ENCODE data around the gene SMR3A. TPM values are rescaled to one million over a fixed set of nuclear protein-coding genes. Genes with fewer than 3 reads are reported as not detected.

Gene SMR3A
- total RNA-seq (not detected in 2 replicates), polyA plus RNA-seq (not detected in 2 replicates)

- Histone ChIP-seq H3K4me2 (no peak within 1 kb of the TSS), H3K4me3 (no peak within 1 kb of the TSS), H3K27ac (no peak within 1 kb of the TSS), H3K79me2 (no peaks in the 10 kb centered on the region), H3K9me3 (ENCODE audit: low read depth) (no peaks in the 10 kb centered on the region), H4K20me1 (ENCODE audit: insufficient read depth, poor library complexity, severe bottlenecking) (no peaks in the 10 kb centered on the region), H3K36me3 (replicated peaks; ENCODE audit: insufficient read depth, low read depth) (no peaks in the 10 kb centered on the region), H3K27me3 (no peaks in the 10 kb centered on the region), H2AFZ (no peak within 1 kb of the TSS), H3K9me2 (replicated peaks; ENCODE audit: insufficient read depth) (no peaks in the 10 kb centered on the region), H3K4me1 (ENCODE audit: insufficient read depth) (no peaks in the 10 kb centered on the region)
- no peak for DNase-seq (ENCODE audit: low spot score)
- WGBS (ENCODE audit: low lambda C conversion rate, missing lambda C conversion rate): 91% methylated on average over 3 of the region's 3 CpGs
- TF ChIP-seq CTCF (IDR thresholded peaks at IDR 0.05; ENCODE audit: poor library complexity) (no peak), EZH2 (IDR thresholded peaks at IDR 0.05; ENCODE audit: borderline replicate concordance) (no peak), EZH2phosphoT487 (IDR thresholded peaks at IDR 0.05; ENCODE audit: low read depth, severe bottlenecking, unreplicated experiment) (no peak)
These were observed at the start of gene SMR3A for GRCh38 chr4:70360460-70360859. Gene SMR3A (plus strand): TSS chr4:70360760. CDS start chr4:70362116, 1,356 bp downstream.

GRCh38 chr4:70313736-70314135 is 46.8 kb upstream of the SMR3A start:
- Histone ChIP-seq H3K4me2 (no peak overlapping the region), H3K79me2 (no peaks in the 10 kb centered on the region), H2AFZ (no peak overlapping the region), H3K4me1 (ENCODE audit: insufficient read depth) (no peaks in the 10 kb centered on the region), H3K4me3 (no peak overlapping the region), H3K27ac (no peak overlapping the region), H4K20me1 (ENCODE audit: insufficient read depth, poor library complexity, severe bottlenecking) (no peaks in the 10 kb centered on the region), H3K36me3 (replicated peaks; ENCODE audit: insufficient read depth, low read depth) (no peaks in the 10 kb centered on the region), H3K9me2 (replicated peaks; ENCODE audit: insufficient read depth) (no peaks in the 10 kb centered on the region), H3K9me3 (ENCODE audit: low read depth) (no peaks in the 10 kb centered on the region), H3K27me3 (no peaks in the 10 kb centered on the region)
- DNase-seq (ENCODE audit: low spot score): no peak
- no peak for TF ChIP-seq EZH2 (IDR thresholded peaks at IDR 0.05; ENCODE audit: borderline replicate concordance)
- TF ChIP-seq CTCF (IDR thresholded peaks at IDR 0.05; ENCODE audit: poor library complexity): no peak
- no peak for TF ChIP-seq EZH2phosphoT487 (IDR thresholded peaks at IDR 0.05; ENCODE audit: low read depth, severe bottlenecking, unreplicated experiment)

- WGBS (ENCODE audit: low lambda C conversion rate, missing lambda C conversion rate): 27% methylated on average over 1 of the region's 1 CpG
- Histone ChIP-seq H3K9me2 (replicated peaks; ENCODE audit: insufficient read depth) (no peaks in the 10 kb centered on the region), H3K4me3 (no peak overlapping the region), H3K4me2 (no peak overlapping the region), H3K27ac (no peak overlapping the region), H4K20me1 (ENCODE audit: insufficient read depth, poor library complexity, severe bottlenecking) (no peaks in the 10 kb centered on the region), H3K9me3 (ENCODE audit: low read depth) (no peaks in the 10 kb centered on the region), H2AFZ (no peak overlapping the region), H3K79me2 (no peaks in the 10 kb centered on the region), H3K4me1 (ENCODE audit: insufficient read depth) (no peaks in the 10 kb centered on the region), H3K27me3 (no peaks in the 10 kb centered on the region), H3K36me3 (replicated peaks; ENCODE audit: insufficient read depth, low read depth) (no peaks in the 10 kb centered on the region)
- no peak for DNase-seq (ENCODE audit: low spot score)
- TF ChIP-seq CTCF (IDR thresholded peaks at IDR 0.05; ENCODE audit: poor library complexity): no peak
- no peak for TF ChIP-seq EZH2 (IDR thresholded peaks at IDR 0.05; ENCODE audit: borderline replicate concordance)
- TF ChIP-seq EZH2phosphoT487 (IDR thresholded peaks at IDR 0.05; ENCODE audit: low read depth, severe bottlenecking, unreplicated experiment): no peak
These were observed 44.6 kb upstream of the SMR3A start for GRCh38 chr4:70315928-70316327.

GRCh38 chr4:70326052-70326451 is 34.5 kb upstream of the SMR3A start:
- no peaks in the 10 kb centered on the region for H3K27me3 ChIP-seq
- H3K36me3 ChIP-seq (replicated peaks; ENCODE audit: insufficient read depth, low read depth): no peaks in the 10 kb centered on the region
- no peaks in the 10 kb centered on the region for H3K4me1 ChIP-seq (ENCODE audit: insufficient read depth)
- no peak overlapping the region for H3K4me2 ChIP-seq
- H3K79me2 ChIP-seq: no peaks in the 10 kb centered on the region
- H3K27ac ChIP-seq: no peak overlapping the region
- DNase-seq (ENCODE audit: low spot score): no peak
- no peaks in the 10 kb centered on the region for H4K20me1 ChIP-seq (ENCODE audit: insufficient read depth, poor library complexity, severe bottlenecking)
- H3K9me3 ChIP-seq (ENCODE audit: low read depth): no peaks in the 10 kb centered on the region
- 89% methylated on average over 2 of the region's 2 CpGs for WGBS (ENCODE audit: low lambda C conversion rate, missing lambda C conversion rate)
- H2AFZ ChIP-seq: no peak overlapping the region
- H3K9me2 ChIP-seq (replicated peaks; ENCODE audit: insufficient read depth): no peaks in the 10 kb centered on the region
- no peak overlapping the region for H3K4me3 ChIP-seq
- no peak for TF ChIP-seq EZH2phosphoT487 (IDR thresholded peaks at IDR 0.05; ENCODE audit: low read depth, severe bottlenecking, unreplicated experiment)
- TF ChIP-seq EZH2 (IDR thresholded peaks at IDR 0.05; ENCODE audit: borderline replicate concordance): no peak
- TF ChIP-seq CTCF (IDR thresholded peaks at IDR 0.05; ENCODE audit: poor library complexity): no peak

Data from hepatocyte (in vitro differentiated cells).